Kidney (tissue), 14 donors: ENCODE results near the gene GSG1L. TPM values are rescaled to one million over a fixed set of nuclear protein-coding genes. Genes with fewer than 3 reads are reported as not detected.
A peak's percentile ranks its signal among the peaks of the same experiment; 100 is the strongest.

ENCODE experiments used
- DNase-seq, 5 donors: peaks; one replicate each; pipeline ENCODE4 v3.0.0-alpha.2; 2013 to 2020
- FAIRE-seq: peaks from 2 replicates; lab custom pipeline; 2012; peaks lifted over from hg19 to GRCh38; lab: Jason Lieb, UNC
- H3K27ac ChIP-seq, 2 donors: one replicate each; pipeline ENCODE4 v1.7.0; 2013; ENCODE audit warnings: low read depth in 2 of 2, low read length in 2 of 2, inconsistent platforms in 1 of 2
- H3K27me3 ChIP-seq: one replicate; pipeline ENCODE4 v1.7.1; 2013; ENCODE audit warnings: low read length, inconsistent platforms; ENCODE audit not compliant: control insufficient read depth, insufficient read depth
- H3K36me3 ChIP-seq, 3 donors: one replicate each; pipeline versions ENCODE4 v1.7.0 to v1.7.1; 2013; ENCODE audit warnings: low read length in 3 of 3, control low read depth in 1 of 3, inconsistent platforms in 1 of 3; ENCODE audit not compliant: insufficient read depth in 3 of 3, control insufficient read depth in 2 of 3
- H3K4me1 ChIP-seq, 3 donors: one replicate each; pipeline versions ENCODE4 v1.7.0 to v1.7.1; 2013; ENCODE audit warnings: low read length in 3 of 3, inconsistent platforms in 1 of 3, low read depth in 1 of 3; ENCODE audit not compliant: control insufficient read depth in 2 of 3, insufficient read depth in 2 of 3
- H3K4me3 ChIP-seq, 3 donors: one replicate each; pipeline versions ENCODE4 v1.7.0 to v1.8.1; 2013; ENCODE audit warnings: low read length in 3 of 3, control low read depth in 1 of 3, inconsistent platforms in 1 of 3
- H3K9ac ChIP-seq, 3 donors: one replicate each; pipeline versions ENCODE4 v1.7.0 to v1.7.1; 2013; ENCODE audit warnings: low read length in 3 of 3, control low read depth in 1 of 3, inconsistent platforms in 1 of 3
- H3K9me3 ChIP-seq, 3 donors: one replicate each; pipeline versions ENCODE4 v1.7.0 to v1.7.1; 2013; ENCODE audit warnings: low read length in 3 of 3, control low read depth in 1 of 3, inconsistent platforms in 1 of 3; ENCODE audit not compliant: control insufficient read depth in 2 of 3, insufficient read depth in 1 of 3
- CTCF ChIP-seq: IDR thresholded peaks from 3 replicates; pipeline ENCODE4 v1.5.1; 2012; ENCODE audit warnings: mild to moderate bottlenecking, moderate library complexity, borderline replicate concordance; ENCODE audit not compliant: insufficient read depth; ENCODE audit errors: extremely low read depth
- intact Hi-C: fragments of 100-400 bp; cut with DNase I; formaldehyde crosslinking; loops from one replicate; pipeline ENCODE4 v1.11.1; 2022
- polyA plus RNA-seq: library from polyadenylated mRNA; stranded (reverse); fragments of 350-450 nt; fragmentation: Illumina TruSeq; extraction: RNeasy Lipid Tissue Mini Kit (QIAGEN cat#74804); gene quantifications from one replicate; pipeline ENCODE4 v1.2.3, GENCODE V29; 2014; ENCODE audit warnings: low read depth, low replicate concordance; ENCODE audit not compliant: insufficient read depth
- total RNA-seq: library from RNA; stranded (reverse); fragmentation: NEBNext Ultra II Directional; extraction: Animal tissue kit (Norgen Biotek cat#: 25700); gene quantifications from one replicate; pipeline ENCODE4 v1.2.1, GENCODE V29; 2021
- donor health status: control.
- donor health status: control.
- donor health status: control.
- donor health status: control.
- donor health status: control.
- donor health status: DM: yes; HTN: yes; CAD: no.
- donor health status: Normal renal cell carcinoma (clear cell type).

The GSG1L gene
- total and polyA plus RNA-seq, 2 donors from 2014 or later: not detected

GRCh38 chr16:27800817-27801216 is 262.7 kb downstream of the GSG1L start:
- no peak for TF ChIP-seq CTCF
- no peak overlapping the region for H3K9ac ChIP-seq
- intact Hi-C loops: no loop called here
- H3K27me3 ChIP-seq: no peaks in the 10 kb centered on the region
- DNase-seq (no peak), FAIRE-seq (no peak)
- no peaks in the 10 kb centered on the region for H3K9me3 ChIP-seq
- H3K4me1 ChIP-seq: no peaks in the 10 kb centered on the region
- no peak overlapping the region for H3K27ac ChIP-seq
- H3K4me3 ChIP-seq: no peak overlapping the region
- H3K36me3 ChIP-seq: no peaks in the 10 kb centered on the region

- TF ChIP-seq CTCF: no peak
- intact Hi-C loops: no loop called here
Observed at GRCh38 chr16:27799896-27800295, 263.6 kb downstream of the GSG1L start.

GRCh38 chr16:27798241-27798640 is 265.3 kb downstream of the GSG1L start:
- no peaks in the 10 kb centered on the region for H3K9me3 ChIP-seq
- TF ChIP-seq CTCF: no peak
- intact Hi-C loops: no loop called here
- no peak overlapping the region for H3K9ac ChIP-seq
- no peak overlapping the region for H3K27ac ChIP-seq
- no peak for DNase-seq
- H3K4me3 ChIP-seq: no peak overlapping the region
- FAIRE-seq: no peak
- H3K27me3 ChIP-seq: no peaks in the 10 kb centered on the region
- no peaks in the 10 kb centered on the region for H3K36me3 ChIP-seq
- H3K4me1 ChIP-seq: no peaks in the 10 kb centered on the region

More at GRCh38 chr16:27799896-27800295, 263.6 kb downstream of the GSG1L start:
- Histone ChIP-seq H3K4me1 (no peaks in the 10 kb centered on the region), H3K36me3 (no peaks in the 10 kb centered on the region), H3K27me3 (no peaks in the 10 kb centered on the region), H3K4me3 (no peak overlapping the region), H3K9me3 (no peaks in the 10 kb centered on the region), H3K27ac (no peak overlapping the region), H3K9ac (no peak overlapping the region)
- DNase-seq: no peak
- no peak for FAIRE-seq

GRCh38 chr16:27795992-27796614 is 267.4 kb downstream of the GSG1L start:
- no peaks in the 10 kb centered on the region for H3K9me3 ChIP-seq
- intact Hi-C loops: no loop called here
- H3K9ac ChIP-seq: no peak overlapping the region
- FAIRE-seq (no peak), DNase-seq (peak; percentile 52 to 80 (median 78))
- TF ChIP-seq CTCF: no peak
- no peaks in the 10 kb centered on the region for H3K27me3 ChIP-seq
- H3K4me3 ChIP-seq: no peak overlapping the region
- H3K27ac ChIP-seq: no peak overlapping the region
- H3K4me1 ChIP-seq: no peaks in the 10 kb centered on the region
- H3K36me3 ChIP-seq: no peaks in the 10 kb centered on the region
